Effector CD4-positive, alpha-beta T cell (primary cell): ENCODE measurements around the gene YWHAQ.

Source experiments
- DNase-seq: peaks from one replicate; pipeline ENCODE4 v3.0.0-alpha.2; 2020
- total RNA-seq: gene quantifications from one replicate; lab custom pipeline; 2026; lab: John Stamatoyannopoulos, UW

YWHAQ gene
- 166 reads per million, percentile 90 among the genes with 10 or more reads in this experiment for total RNA-seq

- peak; percentile 95 for DNase-seq
Observed at GRCh38 chr2:9630736-9631552, at the start of gene YWHAQ. YWHAQ (minus strand) TSS chr2:9630997; CDS start chr2:9630452, 545 bp downstream.

- no peak for DNase-seq
Observed at GRCh38 chr2:9680082-9680481, 49.3 kb upstream of the YWHAQ start.

GRCh38 chr2:9679218-9679617 is 48.4 kb upstream of the YWHAQ start:
- no peak for DNase-seq

GRCh38 chr2:9678544-9678943 is 47.7 kb upstream of the YWHAQ start:
- no peak for DNase-seq

GRCh38 chr2:9675415-9676351 is 44.9 kb upstream of the YWHAQ start:
- no peak for DNase-seq

- no peak for DNase-seq
Observed at GRCh38 chr2:9674891-9675414, 44.2 kb upstream of the YWHAQ start.

- DNase-seq: no peak
Observed at GRCh38 chr2:9673914-9674481, 43.2 kb upstream of the YWHAQ start.

GRCh38 chr2:9668687-9669345 is 38.0 kb upstream of the YWHAQ start:
- DNase-seq: no peak

GRCh38 chr2:9667826-9668225 is 37.0 kb upstream of the YWHAQ start:
- no peak for DNase-seq

- DNase-seq: no peak
Observed at GRCh38 chr2:9666306-9666705, 35.5 kb upstream of the YWHAQ start.

GRCh38 chr2:9665898-9666297 is 35.1 kb upstream of the YWHAQ start:
- DNase-seq: no peak

GRCh38 chr2:9664365-9664764 is 33.6 kb upstream of the YWHAQ start:
- DNase-seq: no peak

- DNase-seq: no peak
Observed at GRCh38 chr2:9663008-9663879, 32.4 kb upstream of the YWHAQ start.

GRCh38 chr2:9661261-9661660 is 30.5 kb upstream of the YWHAQ start:
- DNase-seq: no peak

- DNase-seq: no peak
Observed at GRCh38 chr2:9660781-9661180, 30.0 kb upstream of the YWHAQ start.

- DNase-seq: no peak
Observed at GRCh38 chr2:9660154-9660553, 29.4 kb upstream of the YWHAQ start.

GRCh38 chr2:9658972-9659371 is 28.2 kb upstream of the YWHAQ start:
- DNase-seq: no peak

GRCh38 chr2:9657731-9658130 is 26.9 kb upstream of the YWHAQ start:
- DNase-seq: no peak

GRCh38 chr2:9657083-9657482 is 26.3 kb upstream of the YWHAQ start:
- DNase-seq: no peak

GRCh38 chr2:9656270-9656766 is 25.5 kb upstream of the YWHAQ start:
- peak; percentile 16 for DNase-seq
